ENCODE measurements around the gene GPX4. TPM values are rescaled to one million over a fixed set of nuclear protein-coding genes. Genes with fewer than 3 reads are reported as not detected.

GPX4 gene
- polyA plus RNA-seq, 1 of the 3 experiments (the other 2 are of a cell fraction) = 925 TPM

- 0 out of 2 replicates have a peak, but pooled peaks cover 10% of the 10 kb centered on the region for H3K79me2 ChIP-seq (ENCODE audit: insufficient read depth)
- WGBS (ENCODE audit: low lambda C conversion rate) = 99% methylated on average over 10 of the region's 10 CpGs
- peaks cover 7 to 37% of the 10 kb centered on the region in 2 experiments for H3K36me3 ChIP-seq (replicated peaks in 1 of 2; ENCODE audit: control insufficient read depth in 1 of 2, insufficient read depth in 2 of 2, low read length in 1 of 2)
- H3K9ac ChIP-seq = no peak overlapping the region
- no peak for DNase-seq
- ChIA-PET POLR2A (no interaction called here), CTCF (interaction anchor here (4.0 kb wide), 1 partner anchor 8 kb away, joined by 32 read pairs; no protein-coding TSS in a partner anchor)
- no peak overlapping the region for H3K4me2 ChIP-seq
- H3F3A ChIP-seq (replicated peaks; ENCODE audit: insufficient read depth) = peaks cover 12% of the 10 kb centered on the region
- no peak overlapping the region for H2AFZ ChIP-seq (ENCODE audit: low read depth)
- H3K4me3 ChIP-seq (ENCODE audit: low read depth in 2 of 2, low read length in 1 of 2) = no peak overlapping the region
- H4K20me1 ChIP-seq (ENCODE audit: insufficient read depth) = no peaks in the 10 kb centered on the region
- no peaks in the 10 kb centered on the region for H3K9me3 ChIP-seq
- no peaks in the 10 kb centered on the region for H3K27me3 ChIP-seq (ENCODE audit: insufficient read depth)
- no peaks in the 10 kb centered on the region for H3K9me2 ChIP-seq
- peaks cover 0 to 8% of the 10 kb centered on the region in 2 experiments; a peak in 2 of 4 replicates for H3K4me1 ChIP-seq (ENCODE audit: control insufficient read depth in 1 of 2, insufficient read depth in 2 of 2, low read depth in 1 of 2, low read length in 1 of 2)
- TF ChIP-seq TAF1 (IDR thresholded peaks at IDR 0.05; ENCODE audit: borderline replicate concordance, low read depth, low read length) (no peak), ZBTB33 (IDR thresholded peaks at IDR 0.05; ENCODE audit: borderline replicate concordance, low read depth) (no peak), FOXM1 (IDR thresholded peaks at IDR 0.05; ENCODE audit: low read depth) (no peak)
- no peak overlapping the region for H3K27ac ChIP-seq (ENCODE audit: low read depth in 2 of 2, low read length in 1 of 2)
Measured at GRCh38 chr19:1121395-1121794, 17.6 kb downstream of the GPX4 start.

- POLR2A ChIA-PET = no interaction called here
- Histone ChIP-seq H3K9me2 (no peaks in the 10 kb centered on the region), H3K79me2 (ENCODE audit: insufficient read depth) (peaks cover 10% of the 10 kb centered on the region; the same call in 1 of the 2 replicates), H3F3A (replicated peaks; ENCODE audit: insufficient read depth) (peaks cover 12% of the 10 kb centered on the region), H4K20me1 (ENCODE audit: insufficient read depth) (no peaks in the 10 kb centered on the region), H3K36me3 (replicated peaks in 1 of 2; ENCODE audit: control insufficient read depth in 1 of 2, insufficient read depth in 2 of 2, low read length in 1 of 2) (peaks cover 7 to 28% of the 10 kb centered on the region in 2 experiments), H3K27ac (ENCODE audit: low read depth in 2 of 2, low read length in 1 of 2) (no peak overlapping the region), H3K9me3 (no peaks in the 10 kb centered on the region), H2AFZ (ENCODE audit: low read depth) (no peak overlapping the region), H3K9ac (no peak overlapping the region), H3K4me1 (ENCODE audit: control insufficient read depth in 1 of 2, insufficient read depth in 2 of 2, low read depth in 1 of 2, low read length in 1 of 2) (peaks cover 0 to 12% of the 10 kb centered on the region in 2 experiments; a peak in 2 of 4 replicates), H3K4me3 (ENCODE audit: low read depth in 2 of 2, low read length in 1 of 2) (no peak overlapping the region), H3K4me2 (no peak overlapping the region), H3K27me3 (ENCODE audit: insufficient read depth) (no peaks in the 10 kb centered on the region)
- TF ChIP-seq CHD2 (IDR thresholded peaks at IDR 0.05; ENCODE audit: low read length, partially characterized antibody) (no peak), NFIC (IDR thresholded peaks at IDR 0.05; ENCODE audit: borderline replicate concordance) (no peak), MAX (IDR thresholded peaks at IDR 0.05; ENCODE audit: low read depth) (no peak), TAF1 (IDR thresholded peaks at IDR 0.05; ENCODE audit: borderline replicate concordance, low read depth, low read length) (no peak), YY1 (IDR thresholded peaks at IDR 0.05; ENCODE audit: low read depth) (no peak), RAD21 (IDR thresholded peaks at IDR 0.05; ENCODE audit: low read length) (no peak), TEAD4 (IDR thresholded peaks at IDR 0.05; ENCODE audit: borderline replicate concordance, insufficient read depth) (no peak), SMC3 (IDR thresholded peaks at IDR 0.05; ENCODE audit: low read depth, low read length) (no peak), NRF1 (IDR thresholded peaks at IDR 0.05; ENCODE audit: low read depth, low read length) (no peak)
- no peak for DNase-seq
- CTCF ChIA-PET = interaction anchor here (0.7 to 4.0 kb wide), 3 partner anchors 9 to 81 kb away, joined by 3 to 32 read pairs (median 4); no protein-coding TSS in a partner anchor
- WGBS (ENCODE audit: low lambda C conversion rate) = 94% methylated on average over 39 of the region's 63 CpGs
Measured at GRCh38 chr19:1122021-1122971, 18.5 kb downstream of the GPX4 start.
